Nephron progenitor cell (in vitro differentiated cells): ENCODE results near the gene TH.

ENCODE experiments used
- DNase-seq: peaks from one replicate; pipeline ENCODE4 v3.0.0; 2021
- H3K27ac Mint-ChIP-seq: 2 replicates; pipeline ENCODE4 v1.8.0; 2021; ENCODE audit warnings: mild to moderate bottlenecking, moderate library complexity, mixed read lengths
- H3K27me3 Mint-ChIP-seq: 2 replicates; pipeline ENCODE4 v1.8.0; 2021; ENCODE audit warnings: mild to moderate bottlenecking, low read depth, mixed read lengths; ENCODE audit not compliant: poor library complexity
- H3K36me3 Mint-ChIP-seq: 2 replicates; pipeline ENCODE4 v1.8.0; 2021; ENCODE audit warnings: low read depth, mixed read lengths
- H3K4me1 Mint-ChIP-seq: 2 replicates; pipeline ENCODE4 v1.8.0; 2021; ENCODE audit warnings: mixed read lengths
- H3K4me3 Mint-ChIP-seq: 2 replicates; pipeline ENCODE4 v1.8.0; 2021; ENCODE audit warnings: mild to moderate bottlenecking, moderate library complexity, mixed read lengths
- H3K9me3 Mint-ChIP-seq: 2 replicates; pipeline ENCODE4 v1.8.0; 2021; ENCODE audit warnings: mild to moderate bottlenecking, moderate library complexity, mixed read lengths
- CTCF ChIP-seq: fragments of 200-600 bp; sonication (generic); IDR thresholded peaks from 2 replicates; pipeline ENCODE4 v1.5.0; 2021; ENCODE audit warnings: antibody characterized with exemption

The TH gene

GRCh38 chr11:2172676-2173075 is 1.1 kb upstream of the TH start:
- no peak for TF ChIP-seq CTCF
- DNase-seq: no peak
- no peaks in the 10 kb centered on the region for H3K9me3 Mint-ChIP-seq
- no peak overlapping the region for H3K27ac Mint-ChIP-seq
- H3K4me1 Mint-ChIP-seq: peaks cover 31% of the 10 kb centered on the region
- no peak overlapping the region for H3K4me3 Mint-ChIP-seq
- H3K36me3 Mint-ChIP-seq: no peaks in the 10 kb centered on the region
- peaks cover 3% of the 10 kb centered on the region for H3K27me3 Mint-ChIP-seq

GRCh38 chr11:2169626-2170570 is 1.7 kb downstream of the TH start:
- no peak for TF ChIP-seq CTCF
- Mint-ChIP-seq H3K4me1 (peaks cover 25% of the 10 kb centered on the region), H3K27ac (no peak overlapping the region), H3K27me3 (peaks cover 3% of the 10 kb centered on the region), H3K4me3 (no peak overlapping the region), H3K9me3 (no peaks in the 10 kb centered on the region), H3K36me3 (no peaks in the 10 kb centered on the region)
- DNase-seq: no peak

GRCh38 chr11:2169005-2169378 is 2.6 kb downstream of the TH start:
- Mint-ChIP-seq H3K4me3 (no peak overlapping the region), H3K27me3 (peaks cover 3% of the 10 kb centered on the region), H3K9me3 (no peaks in the 10 kb centered on the region), H3K36me3 (no peaks in the 10 kb centered on the region), H3K4me1 (peaks cover 25% of the 10 kb centered on the region), H3K27ac (no peak overlapping the region)
- peak; percentile 40 for DNase-seq
- no peak for TF ChIP-seq CTCF

GRCh38 chr11:2168286-2169004 is 3.2 kb downstream of the TH start:
- peaks cover 25% of the 10 kb centered on the region for H3K4me1 Mint-ChIP-seq
- H3K27ac Mint-ChIP-seq: no peak overlapping the region
- TF ChIP-seq CTCF: no peak
- H3K36me3 Mint-ChIP-seq: no peaks in the 10 kb centered on the region
- H3K9me3 Mint-ChIP-seq: no peaks in the 10 kb centered on the region
- no peak overlapping the region for H3K4me3 Mint-ChIP-seq
- H3K27me3 Mint-ChIP-seq: peaks cover 3% of the 10 kb centered on the region
- no peak for DNase-seq

- Mint-ChIP-seq H3K4me3 (no peak overlapping the region), H3K9me3 (no peaks in the 10 kb centered on the region), H3K36me3 (no peaks in the 10 kb centered on the region), H3K4me1 (peaks cover 18% of the 10 kb centered on the region), H3K27ac (no peak overlapping the region), H3K27me3 (peaks cover 2% of the 10 kb centered on the region)
- TF ChIP-seq CTCF: no peak
- no peak for DNase-seq
Measured at GRCh38 chr11:2167141-2168045, 4.2 kb downstream of the TH start.
